HepG2 (cell line): ENCODE measurements around the gene MADD. TPM values are rescaled to one million over a fixed set of nuclear protein-coding genes. Genes with fewer than 3 reads are reported as not detected.

ENCODE experiments used
- ADNP ChIP-seq: sonication (generic); formaldehyde crosslinking; IDR thresholded peaks from 2 replicates; pipeline ENCODE4 v1.4.0; 2020; ENCODE audit warnings: missing genetic modification reagents
- AKNA ChIP-seq: sonication (generic); formaldehyde crosslinking; IDR thresholded peaks from 2 replicates; pipeline ENCODE4 v1.4.0; 2020; ENCODE audit warnings: missing genetic modification reagents, borderline replicate concordance
- BRF2 ChIP-seq: sonication (generic); formaldehyde crosslinking; IDR thresholded peaks from 2 replicates; pipeline ENCODE4 v1.8.1; 2022; ENCODE audit warnings: mild to moderate bottlenecking, missing genetic modification reagents
- CHCHD3 ChIP-seq: sonication (generic); formaldehyde crosslinking; IDR thresholded peaks from 2 replicates; pipeline ENCODE4 v1.8.0; 2022; ENCODE audit warnings: mild to moderate bottlenecking, missing genetic modification reagents, moderate library complexity
- FOSL1 ChIP-seq: sonication (generic); formaldehyde crosslinking; IDR thresholded peaks from 2 replicates; pipeline ENCODE4 v1.9.0; 2021; ENCODE audit warnings: missing genetic modification reagents, borderline replicate concordance
- FOXK1 ChIP-seq: sonication (generic); formaldehyde crosslinking; IDR thresholded peaks from 2 replicates; pipeline ENCODE4 v1.4.0; 2020; ENCODE audit warnings: low read depth, missing genetic modification reagents, borderline replicate concordance
- HDAC2 ChIP-seq: sonication (generic); formaldehyde crosslinking; IDR thresholded peaks from 2 replicates; pipeline ENCODE4 v1.4.0; 2020; ENCODE audit warnings: missing genetic modification reagents
- HOXA7 ChIP-seq: sonication (generic); formaldehyde crosslinking; IDR thresholded peaks from 2 replicates; pipeline ENCODE4 v1.8.1; 2022; ENCODE audit warnings: mild to moderate bottlenecking, missing genetic modification reagents, moderate library complexity
- KLF16 ChIP-seq, 2 experiments: sonication (generic) in 1 of 2; formaldehyde crosslinking in 1 of 2; IDR thresholded peaks; 2 replicates each; pipeline versions ENCODE4 v1.6.1 to v1.8.0; 2016 to 2023; ENCODE audit warnings: missing genetic modification reagents in 2 of 2, missing compliant biosample characterization in 1 of 2
- NFKBIZ ChIP-seq: IDR thresholded peaks from 2 replicates; pipeline ENCODE4 v1.6.1; 2018; ENCODE audit warnings: missing genetic modification reagents, missing compliant biosample characterization
- NFYC ChIP-seq: IDR thresholded peaks from 2 replicates; pipeline ENCODE4 v1.6.1; 2016; ENCODE audit warnings: missing genetic modification reagents, missing compliant biosample characterization
- RBM39 ChIP-seq: fragments of 200-400 bp; formaldehyde crosslinking; IDR thresholded peaks from one replicate; pipeline ENCODE4 v1.6.1; 2018; ENCODE audit warnings: antibody characterized with exemption, mild to moderate bottlenecking, low read depth, low read length; ENCODE audit not compliant: poor library complexity, severe bottlenecking
- TEAD2 ChIP-seq: sonication (generic); formaldehyde crosslinking; IDR thresholded peaks from 2 replicates; pipeline ENCODE4 v1.9.0; 2021; ENCODE audit warnings: missing genetic modification reagents
- ZFYVE20 ChIP-seq: sonication (generic); formaldehyde crosslinking; IDR thresholded peaks from 2 replicates; pipeline ENCODE4 v1.8.0; 2023; ENCODE audit warnings: low read depth, mild to moderate bottlenecking, moderate library complexity, missing genetic modification reagents, borderline replicate concordance
- ZNF224 ChIP-seq: sonication (generic); formaldehyde crosslinking; IDR thresholded peaks from 2 replicates; pipeline ENCODE4 v1.5.0; 2020; ENCODE audit warnings: mild to moderate bottlenecking, missing genetic modification reagents
- ZNF296 ChIP-seq: sonication (generic); formaldehyde crosslinking; conservative IDR thresholded peaks from 2 replicates; pipeline ENCODE4 v1.5.0; 2020; ENCODE audit warnings: mild to moderate bottlenecking, missing genetic modification reagents
- ZNF772 ChIP-seq: sonication (generic); formaldehyde crosslinking; IDR thresholded peaks from 2 replicates; pipeline ENCODE4 v1.5.0; 2020; ENCODE audit warnings: mild to moderate bottlenecking, missing genetic modification reagents
- ZNF841 ChIP-seq: sonication (generic); formaldehyde crosslinking; IDR thresholded peaks from 2 replicates; pipeline ENCODE4 v1.8.1; 2023; ENCODE audit warnings: missing genetic modification reagents, borderline replicate concordance
- polyA plus RNA-seq, 8 experiments: library from polyadenylated mRNA; depleted of rRNA in 3 of 8; stranded (reverse) in 7 of 8; unstranded in 1 of 8; fragments of >200 nt; fragmentation: Illumina TruSeq in 4 of 8; extraction: Trizol in 4 of 8; gene quantifications; 2 replicates each; pipeline versions ENCODE4 v1.2.1 to v1.2.3, GENCODE V29; 2011 to 2016; ENCODE audit warnings: low read depth in 4 of 8, missing spikeins in 1 of 8, mixed read lengths in 1 of 8; ENCODE audit not compliant: insufficient read depth in 1 of 8
- total RNA-seq, 5 experiments: library from RNA; depleted of rRNA; stranded (reverse); fragments of >200 nt; fragmentation: Illumina TruSeq; extraction: Trizol; gene quantifications; 2 replicates each; pipeline ENCODE4 v1.2.3, GENCODE V29; 2016; ENCODE audit warnings: low read depth in 1 of 5
- TF ChIP-seq, protein P1 (sequence below): sonication (generic); formaldehyde crosslinking; IDR thresholded peaks from 2 replicates; pipeline ENCODE4 v1.8.1; 2022; ENCODE audit warnings: low read depth, mild to moderate bottlenecking, missing genetic modification reagents
- TF ChIP-seq, protein P2 (sequence below): sonication (generic); IDR thresholded peaks from 2 replicates; pipeline ENCODE4 v1.6.1; 2016; ENCODE audit warnings: low read depth, borderline replicate concordance

The MADD gene
- total and polyA plus RNA-seq, 2 of the 13 experiments (the other 11 are each of a cell fraction or from before 2014, with no cell fraction given) = 18.0 to 29.2 TPM

GRCh38 chr11:47259232-47259977 is 10.5 kb upstream of the MADD start (continued):
- TF ChIP-seq ZNF841 (no peak), FOXK1 (CRISPR knock-in tag) (no peak), TEAD2 (CRISPR knock-in tag) (no peak), NFYC (CRISPR knock-in tag) (no peak), RBM39 (no peak), ZNF224 (CRISPR knock-in tag) (no peak), KLF16 (CRISPR knock-in tag; IDR thresholded peaks at IDR 0.05) (peak in 1 of 2 experiments; percentile 38; a peak in 1 of 4 replicates), BRF2 (CRISPR knock-in tag) (no peak), ZFYVE20 (no peak), FOSL1 (CRISPR knock-in tag) (no peak), CHCHD3 (no peak), NFKBIZ (CRISPR knock-in tag) (no peak), HDAC2 (CRISPR knock-in tag) (no peak), ZNF772 (CRISPR knock-in tag) (no peak), AKNA (CRISPR knock-in tag) (no peak), ZNF296 (CRISPR knock-in tag) (no peak), ADNP (CRISPR knock-in tag) (no peak), HOXA7 (CRISPR knock-in tag) (no peak)
- TF ChIP-seq, protein P1, sequence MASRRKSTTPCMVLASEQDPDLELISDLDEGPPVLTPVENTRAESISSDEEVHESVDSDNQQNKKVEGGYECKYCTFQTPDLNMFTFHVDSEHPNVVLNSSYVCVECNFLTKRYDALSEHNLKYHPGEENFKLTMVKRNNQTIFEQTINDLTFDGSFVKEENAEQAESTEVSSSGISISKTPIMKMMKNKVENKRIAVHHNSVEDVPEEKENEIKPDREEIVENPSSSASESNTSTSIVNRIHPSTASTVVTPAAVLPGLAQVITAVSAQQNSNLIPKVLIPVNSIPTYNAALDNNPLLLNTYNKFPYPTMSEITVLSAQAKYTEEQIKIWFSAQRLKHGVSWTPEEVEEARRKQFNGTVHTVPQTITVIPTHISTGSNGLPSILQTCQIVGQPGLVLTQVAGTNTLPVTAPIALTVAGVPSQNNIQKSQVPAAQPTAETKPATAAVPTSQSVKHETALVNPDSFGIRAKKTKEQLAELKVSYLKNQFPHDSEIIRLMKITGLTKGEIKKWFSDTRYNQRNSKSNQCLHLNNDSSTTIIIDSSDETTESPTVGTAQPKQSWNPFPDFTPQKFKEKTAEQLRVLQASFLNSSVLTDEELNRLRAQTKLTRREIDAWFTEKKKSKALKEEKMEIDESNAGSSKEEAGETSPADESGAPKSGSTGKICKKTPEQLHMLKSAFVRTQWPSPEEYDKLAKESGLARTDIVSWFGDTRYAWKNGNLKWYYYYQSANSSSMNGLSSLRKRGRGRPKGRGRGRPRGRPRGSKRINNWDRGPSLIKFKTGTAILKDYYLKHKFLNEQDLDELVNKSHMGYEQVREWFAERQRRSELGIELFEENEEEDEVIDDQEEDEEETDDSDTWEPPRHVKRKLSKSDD (CRISPR knock-in tag) = no peak
- TF ChIP-seq, protein P2, sequence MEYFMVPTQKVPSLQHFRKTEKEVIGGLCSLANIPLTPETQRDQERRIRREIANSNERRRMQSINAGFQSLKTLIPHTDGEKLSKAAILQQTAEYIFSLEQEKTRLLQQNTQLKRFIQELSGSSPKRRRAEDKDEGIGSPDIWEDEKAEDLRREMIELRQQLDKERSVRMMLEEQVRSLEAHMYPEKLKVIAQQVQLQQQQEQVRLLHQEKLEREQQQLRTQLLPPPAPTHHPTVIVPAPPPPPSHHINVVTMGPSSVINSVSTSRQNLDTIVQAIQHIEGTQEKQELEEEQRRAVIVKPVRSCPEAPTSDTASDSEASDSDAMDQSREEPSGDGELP = no peak
